ENCODE measurements around the gene N4BP2L2. TPM values are rescaled to one million over a fixed set of nuclear protein-coding genes. Genes with fewer than 3 reads are reported as not detected.

Gene N4BP2L2
- total and polyA plus RNA-seq, 4 donors, result 41.1 to 402 (median 75.0) TPM

DNA sequence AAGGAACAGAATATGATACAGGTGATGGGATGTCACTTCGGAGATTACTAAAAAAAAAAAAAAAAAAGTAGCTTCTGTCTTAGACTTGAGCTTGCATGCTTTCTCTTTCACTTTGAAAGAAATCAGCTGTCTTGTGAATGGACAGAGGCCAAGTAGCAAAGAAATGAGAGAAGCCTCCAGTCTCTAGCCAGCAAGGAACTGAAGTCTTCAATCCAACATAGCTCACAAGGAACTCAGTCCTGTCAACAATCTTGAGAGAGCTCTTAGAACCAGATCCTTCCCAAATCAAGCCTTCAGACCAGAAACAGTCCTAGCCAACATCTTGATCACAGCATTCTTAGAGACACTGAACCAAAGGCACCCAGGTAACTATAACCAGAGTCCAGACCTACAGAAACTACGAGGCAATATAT lies 7.7 kb downstream of the N4BP2L2 start:
- Histone ChIP-seq H3K4me1 (ENCODE audit: control insufficient read depth in 5 of 5, insufficient read depth in 5 of 5, low read length in 5 of 5) (peaks cover 2 to 23% (median 6%) of the 10 kb centered on the region in 5 donors), H3K27ac (ENCODE audit: low read depth in 1 of 2, low read length in 1 of 2) (no peak overlapping the region), H3K36me3 (ENCODE audit: control insufficient read depth in 4 of 4, insufficient read depth in 4 of 4, low read length in 4 of 4) (peaks cover 2 to 14% (median 5%) of the 10 kb centered on the region in 4 donors), H3K4me3 (no peak overlapping the region), H3K27me3 (ENCODE audit: control insufficient read depth in 3 of 3, insufficient read depth in 3 of 3, low read length in 2 of 3) (no peaks in the 10 kb centered on the region), H3K9ac (ENCODE audit: insufficient read depth in 1 of 2, low read length in 2 of 2) (no peak overlapping the region), H3K9me3 (ENCODE audit: control insufficient read depth in 4 of 4, insufficient read depth in 3 of 4, low read length in 3 of 4) (no peaks in the 10 kb centered on the region)
- DNase-seq, result peak; percentile 24 to 89 (median 87)
- WGBS, 2 donors, result 35 to 51% methylated on average over 2 of the region's 2 CpGs
- no peak for TF ChIP-seq CTCF (IDR thresholded peaks at IDR 0.05; ENCODE audit: control extremely low read depth, extremely low read depth)
- peak; percentile 74 for ATAC-seq (ENCODE audit: insufficient read depth, low FRiP score)

DNA sequence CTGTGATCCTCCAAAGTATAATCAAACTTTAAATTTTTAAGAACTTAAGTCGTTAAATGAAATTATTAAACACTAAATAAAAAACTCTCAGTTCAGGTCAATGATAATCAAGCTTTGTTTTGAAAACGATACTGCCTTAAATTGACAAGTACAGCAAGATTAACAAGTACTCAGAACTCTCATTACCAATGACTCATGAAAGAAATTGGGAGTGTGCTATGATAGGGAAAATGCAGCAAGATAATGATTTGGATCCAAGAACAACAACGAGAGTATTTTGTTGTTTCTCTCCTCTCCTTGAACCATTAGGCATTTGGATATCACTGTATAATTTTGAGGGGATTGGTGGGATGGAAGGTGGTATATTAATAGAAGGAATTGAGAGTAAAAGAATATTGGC lies 10.2 kb downstream of the N4BP2L2 start:
- H3K9ac ChIP-seq (ENCODE audit: insufficient read depth in 1 of 2, low read length in 2 of 2), result no peak overlapping the region
- no peak overlapping the region for H3K27ac ChIP-seq (ENCODE audit: low read depth in 1 of 2, low read length in 1 of 2)
- H3K4me3 ChIP-seq, result no peak overlapping the region
- TF ChIP-seq CTCF (IDR thresholded peaks at IDR 0.05; ENCODE audit: control extremely low read depth, extremely low read depth), result no peak
- H3K9me3 ChIP-seq (ENCODE audit: control insufficient read depth in 4 of 4, insufficient read depth in 3 of 4, low read length in 3 of 4), result no peaks in the 10 kb centered on the region
- peaks cover 0 to 6% (median 1%) of the 10 kb centered on the region in 4 donors for H3K36me3 ChIP-seq (ENCODE audit: control insufficient read depth in 4 of 4, insufficient read depth in 4 of 4, low read length in 4 of 4)
- DNase-seq (no peak), ATAC-seq (ENCODE audit: insufficient read depth, low FRiP score) (no peak)
- H3K4me1 ChIP-seq (ENCODE audit: control insufficient read depth in 5 of 5, insufficient read depth in 5 of 5, low read length in 5 of 5), result peaks cover under 1 to 19% (median 6%) of the 10 kb centered on the region in 5 donors
- WGBS, 2 donors, result 74 to 90% methylated on average over 3 of the region's 3 CpGs
- no peaks in the 10 kb centered on the region for H3K27me3 ChIP-seq (ENCODE audit: control insufficient read depth in 3 of 3, insufficient read depth in 3 of 3, low read length in 2 of 3)

GRCh38 chr13:32527151-32527550 lies 11.4 kb downstream of the N4BP2L2 start:
- ATAC-seq (ENCODE audit: insufficient read depth, low FRiP score), result no peak
- no peak for TF ChIP-seq CTCF (IDR thresholded peaks at IDR 0.05; ENCODE audit: control extremely low read depth, extremely low read depth)
- H3K27ac ChIP-seq (ENCODE audit: low read depth in 1 of 2, low read length in 1 of 2), result no peak overlapping the region
- H3K9me3 ChIP-seq (ENCODE audit: control insufficient read depth in 4 of 4, insufficient read depth in 3 of 4, low read length in 3 of 4), result no peaks in the 10 kb centered on the region
- DNase-seq, result no peak
- no peak overlapping the region for H3K9ac ChIP-seq (ENCODE audit: insufficient read depth in 1 of 2, low read length in 2 of 2)
- peaks cover 0 to 19% (median 6%) of the 10 kb centered on the region in 5 donors for H3K4me1 ChIP-seq (ENCODE audit: control insufficient read depth in 5 of 5, insufficient read depth in 5 of 5, low read length in 5 of 5)
- no peaks in the 10 kb centered on the region for H3K27me3 ChIP-seq (ENCODE audit: control insufficient read depth in 3 of 3, insufficient read depth in 3 of 3, low read length in 2 of 3)
- peaks cover 0 to 12% (median 1%) of the 10 kb centered on the region in 4 donors for H3K36me3 ChIP-seq (ENCODE audit: control insufficient read depth in 4 of 4, insufficient read depth in 4 of 4, low read length in 4 of 4)
- 79 to 88% methylated on average over 3 of the region's 3 CpGs for WGBS, 2 donors
- no peak overlapping the region for H3K4me3 ChIP-seq

- 40 to 81% methylated on average over 1 of the region's 1 CpG for WGBS, 2 donors
- peaks cover 1 to 8% (median 4%) of the 10 kb centered on the region in 4 donors for H3K36me3 ChIP-seq (ENCODE audit: control insufficient read depth in 4 of 4, insufficient read depth in 4 of 4, low read length in 4 of 4)
- DNase-seq, result no peak
- H3K27ac ChIP-seq (ENCODE audit: low read depth in 1 of 2, low read length in 1 of 2), result no peak overlapping the region
- H3K27me3 ChIP-seq (ENCODE audit: control insufficient read depth in 3 of 3, insufficient read depth in 3 of 3, low read length in 2 of 3), result no peaks in the 10 kb centered on the region
- H3K9me3 ChIP-seq (ENCODE audit: control insufficient read depth in 4 of 4, insufficient read depth in 3 of 4, low read length in 3 of 4), result no peaks in the 10 kb centered on the region
- no peak overlapping the region for H3K9ac ChIP-seq (ENCODE audit: insufficient read depth in 1 of 2, low read length in 2 of 2)
- no peak for TF ChIP-seq CTCF (IDR thresholded peaks at IDR 0.05; ENCODE audit: control extremely low read depth, extremely low read depth)
- H3K4me3 ChIP-seq, result no peak overlapping the region
- peaks cover 0 to 11% (median under 1%) of the 10 kb centered on the region in 5 donors for H3K4me1 ChIP-seq (ENCODE audit: control insufficient read depth in 5 of 5, insufficient read depth in 5 of 5, low read length in 5 of 5)
- ATAC-seq (ENCODE audit: insufficient read depth, low FRiP score), result no peak
Measured at GRCh38 chr13:32525766-32526165, 12.8 kb downstream of the N4BP2L2 start.

Measured in lung (tissue), 12 donors.